Bronchial epithelial cell (primary cell): ENCODE data around the gene GGACT. TPM values are rescaled to one million over a fixed set of nuclear protein-coding genes. Genes with fewer than 3 reads are reported as not detected.

Experiments
- DNase-seq: peaks from one replicate; pipeline ENCODE4 v3.0.0-alpha.2; 2010; ENCODE audit warnings: low read depth
- FAIRE-seq: peaks from 2 replicates; lab custom pipeline; 2011; peaks lifted over from hg19 to GRCh38; lab: Jason Lieb, UNC
- H3K27me3 ChIP-seq: 2 replicates; pipeline ENCODE4 v1.5.1; 2011; ENCODE audit warnings: low read length; ENCODE audit not compliant: control insufficient read depth, insufficient read depth
- H3K36me3 ChIP-seq: 2 replicates; pipeline ENCODE4 v1.5.1; 2011; ENCODE audit warnings: low read length; ENCODE audit not compliant: control insufficient read depth, insufficient read depth
- H3K4me3 ChIP-seq: 2 replicates; pipeline ENCODE4 v1.5.1; 2011; ENCODE audit warnings: mild to moderate bottlenecking, low read depth, low read length, control low read depth
- total RNA-seq: library from RNA; depleted of rRNA; stranded (reverse); fragments of >200 nt; gene quantifications from 2 replicates; pipeline ENCODE4 v1.2.1, GENCODE V29; 2014
- TF ChIP-seq, protein P1 (sequence below): IDR thresholded peaks from 2 replicates; pipeline ENCODE4 v1.5.1; 2011; ENCODE audit warnings: mild to moderate bottlenecking, moderate library complexity, low read length, control low read depth, inconsistent platforms; ENCODE audit not compliant: insufficient read depth, severe bottlenecking

GGACT gene
- total RNA-seq, 1 donor from 2014 or later = 5.5 TPM

DNA sequence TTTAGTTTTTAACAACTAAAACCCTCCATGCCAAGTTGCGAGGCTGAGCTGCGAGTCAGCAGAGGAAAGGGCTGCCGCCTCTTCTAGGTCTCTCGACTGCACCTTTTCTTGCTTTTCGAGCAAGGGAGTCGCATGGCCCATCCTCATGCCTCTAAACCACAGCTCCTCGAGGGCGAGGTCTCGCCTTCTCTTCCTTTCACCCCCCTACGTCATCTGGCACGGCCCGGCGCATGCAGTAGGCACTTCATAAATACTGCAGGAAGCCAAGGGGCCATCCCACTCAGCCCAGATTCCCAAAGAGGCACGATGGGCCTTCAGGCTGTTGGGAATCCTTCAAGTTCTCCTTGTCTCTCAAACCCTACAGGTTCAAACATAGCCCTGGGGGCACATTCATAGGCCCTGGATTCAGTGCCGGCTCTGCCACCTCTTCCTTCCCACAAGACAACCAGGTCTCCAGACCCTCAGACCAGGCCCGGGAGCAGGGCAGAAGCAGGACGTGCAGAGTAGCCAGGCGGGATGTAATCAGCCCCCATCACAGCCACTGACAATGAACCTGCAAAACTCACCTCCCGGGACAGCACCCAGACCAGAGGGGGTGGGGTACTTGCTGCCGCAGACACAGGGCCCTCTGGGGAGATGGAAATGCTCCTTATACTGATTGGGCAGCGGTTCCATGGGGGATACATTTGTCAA, 41.7 kb downstream of the GGACT start:
- Histone ChIP-seq H3K36me3 (no peaks in the 10 kb centered on the region), H3K4me3 (no peak overlapping the region), H3K27me3 (no peaks in the 10 kb centered on the region)
- FAIRE-seq (no peak), DNase-seq (no peak)
- TF ChIP-seq, protein P1, sequence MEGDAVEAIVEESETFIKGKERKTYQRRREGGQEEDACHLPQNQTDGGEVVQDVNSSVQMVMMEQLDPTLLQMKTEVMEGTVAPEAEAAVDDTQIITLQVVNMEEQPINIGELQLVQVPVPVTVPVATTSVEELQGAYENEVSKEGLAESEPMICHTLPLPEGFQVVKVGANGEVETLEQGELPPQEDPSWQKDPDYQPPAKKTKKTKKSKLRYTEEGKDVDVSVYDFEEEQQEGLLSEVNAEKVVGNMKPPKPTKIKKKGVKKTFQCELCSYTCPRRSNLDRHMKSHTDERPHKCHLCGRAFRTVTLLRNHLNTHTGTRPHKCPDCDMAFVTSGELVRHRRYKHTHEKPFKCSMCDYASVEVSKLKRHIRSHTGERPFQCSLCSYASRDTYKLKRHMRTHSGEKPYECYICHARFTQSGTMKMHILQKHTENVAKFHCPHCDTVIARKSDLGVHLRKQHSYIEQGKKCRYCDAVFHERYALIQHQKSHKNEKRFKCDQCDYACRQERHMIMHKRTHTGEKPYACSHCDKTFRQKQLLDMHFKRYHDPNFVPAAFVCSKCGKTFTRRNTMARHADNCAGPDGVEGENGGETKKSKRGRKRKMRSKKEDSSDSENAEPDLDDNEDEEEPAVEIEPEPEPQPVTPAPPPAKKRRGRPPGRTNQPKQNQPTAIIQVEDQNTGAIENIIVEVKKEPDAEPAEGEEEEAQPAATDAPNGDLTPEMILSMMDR = no peak

DNA sequence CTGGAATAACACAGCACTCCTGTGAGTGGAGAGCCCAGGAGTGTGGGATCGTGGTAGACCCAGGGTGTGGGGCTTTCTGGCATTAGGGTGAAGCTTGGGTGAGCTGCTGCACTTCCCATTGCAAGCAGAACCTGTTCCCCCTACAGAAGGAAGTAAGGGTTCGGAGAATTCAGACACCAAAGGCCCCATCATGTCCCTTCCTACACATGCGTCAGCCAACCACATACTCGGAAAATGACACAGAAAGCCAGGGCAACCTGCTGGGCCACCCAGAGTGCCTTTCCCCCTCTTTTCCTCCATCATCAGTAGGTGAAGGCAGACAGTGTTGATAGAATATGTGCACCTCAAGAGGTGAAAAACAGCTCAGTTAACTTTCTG, 42.9 kb downstream of the GGACT start:
- Histone ChIP-seq H3K4me3 (no peak overlapping the region), H3K36me3 (no peaks in the 10 kb centered on the region), H3K27me3 (no peaks in the 10 kb centered on the region)
- DNase-seq (no peak), FAIRE-seq (no peak)
- TF ChIP-seq, protein P1 = no peak

DNA sequence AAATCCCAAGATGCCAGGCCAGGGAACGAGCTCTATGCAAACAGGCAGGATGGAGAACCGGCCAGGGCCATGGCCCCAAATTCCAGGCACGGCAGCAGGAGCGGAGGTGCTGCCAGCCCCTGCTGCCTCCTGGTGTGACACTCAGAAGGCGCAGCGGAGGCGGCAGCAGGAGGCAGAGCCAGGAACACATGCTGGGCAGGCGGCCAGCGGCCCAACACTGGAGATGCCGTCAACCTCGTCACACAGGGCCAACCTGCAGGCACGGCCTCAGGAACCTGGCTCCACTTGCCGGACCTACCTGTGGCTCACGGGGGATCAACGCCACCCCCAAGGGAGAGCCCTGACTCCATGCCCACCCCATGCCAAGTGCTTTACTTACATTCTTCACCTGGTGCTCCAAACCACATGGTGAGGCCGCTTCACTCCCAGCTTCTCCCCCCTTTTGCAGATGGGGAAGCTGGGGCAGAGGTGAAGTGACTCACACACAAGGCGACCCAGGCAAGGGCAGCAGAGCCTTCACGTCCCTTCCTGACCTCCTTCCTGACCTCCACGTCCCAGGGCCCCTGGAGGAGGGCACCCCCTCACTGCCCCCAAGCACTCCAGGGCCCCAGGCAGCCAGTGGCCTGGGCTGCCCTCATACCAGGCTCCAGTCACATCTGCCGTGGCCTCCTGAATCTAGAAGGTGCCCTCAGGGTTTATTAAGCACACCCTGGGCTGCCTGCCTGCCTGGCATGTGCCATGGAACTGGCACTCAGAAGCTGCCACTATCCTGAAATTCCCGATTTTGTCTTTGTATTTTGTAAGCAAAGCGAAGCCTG, 43.5 kb downstream of the GGACT start:
- H3K27me3 ChIP-seq = no peaks in the 10 kb centered on the region
- H3K4me3 ChIP-seq = no peak overlapping the region
- DNase-seq (peak; percentile 38), FAIRE-seq (no peak)
- H3K36me3 ChIP-seq = no peaks in the 10 kb centered on the region
- TF ChIP-seq, protein P1 = peak; percentile 8

DNA sequence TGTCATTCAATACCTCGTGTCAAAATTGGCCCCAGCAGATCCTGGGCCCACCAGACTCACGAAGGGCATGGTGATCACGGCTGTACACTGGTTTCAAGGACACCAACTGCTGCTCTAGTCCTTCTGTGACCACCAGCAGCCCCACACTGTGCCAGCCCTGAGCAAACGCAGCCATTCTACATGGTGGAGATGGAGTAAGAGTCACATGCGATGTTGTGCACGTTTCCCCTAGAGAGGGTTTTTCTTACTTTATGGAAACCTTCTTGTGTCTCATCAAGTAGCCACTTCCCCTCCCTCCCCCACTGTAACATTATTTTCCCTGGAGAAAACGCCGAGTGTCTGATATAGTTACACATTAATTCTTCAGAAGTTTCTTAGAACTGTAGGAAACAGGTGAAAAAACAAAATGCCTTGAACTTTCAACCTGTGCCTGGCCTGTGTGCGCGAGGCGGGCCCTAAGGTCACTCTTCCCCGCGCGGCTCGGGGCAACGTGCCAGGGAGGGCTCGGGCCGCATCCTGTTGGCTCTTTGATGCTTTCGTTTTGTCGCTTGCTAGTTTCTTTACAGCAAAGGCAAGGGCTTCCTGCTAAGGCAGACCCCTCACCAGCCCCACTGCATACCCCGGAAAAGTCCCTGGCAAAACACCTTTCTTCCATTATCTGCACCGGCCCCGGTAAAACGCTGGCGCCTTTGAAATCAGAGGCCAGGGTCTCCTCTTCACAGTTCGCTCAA, 44.6 kb downstream of the GGACT start:
- FAIRE-seq (no peak), DNase-seq (no peak)
- Histone ChIP-seq H3K4me3 (no peak overlapping the region), H3K36me3 (no peaks in the 10 kb centered on the region), H3K27me3 (no peaks in the 10 kb centered on the region)
- TF ChIP-seq, protein P1 = no peak

DNA sequence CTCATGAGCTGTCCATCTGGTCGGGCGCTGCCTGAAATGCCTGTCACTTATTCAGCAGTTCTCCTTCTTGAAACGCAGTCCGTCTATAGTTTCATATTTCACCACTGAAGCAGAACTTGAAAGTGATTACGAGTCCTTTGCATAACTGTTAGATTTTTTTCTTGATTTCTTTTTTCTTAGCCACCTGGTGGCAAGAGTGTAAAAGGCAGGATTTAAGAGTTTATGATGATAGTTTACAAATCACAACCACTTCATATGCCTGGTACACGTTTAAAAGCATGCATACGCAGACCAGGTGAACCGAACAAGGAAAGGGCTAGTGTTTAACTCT, 45.8 kb downstream of the GGACT start:
- H3K27me3 ChIP-seq = no peaks in the 10 kb centered on the region
- FAIRE-seq = no peak

More for the DNA sequence above, 45.8 kb downstream of the GGACT start:
- Histone ChIP-seq H3K4me3 (no peak overlapping the region), H3K36me3 (no peaks in the 10 kb centered on the region)
- TF ChIP-seq, protein P1 = peak; percentile 53
- peak; percentile 74 for DNase-seq
